GM10266 (cell line): ENCODE measurements around the gene MRPL50.

Source experiments
- DNase-seq: peaks from one replicate; pipeline ENCODE4 v3.0.0; 2012; ENCODE audit errors: extremely low spot score
- TF ChIP-seq, protein P1 (sequence below): IDR thresholded peaks from 2 replicates; pipeline ENCODE4 v1.5.1; 2012; ENCODE audit warnings: mild to moderate bottlenecking, low read depth; ENCODE audit not compliant: control insufficient read depth, insufficient read depth; ENCODE audit errors: missing control alignments

Gene MRPL50

DNA sequence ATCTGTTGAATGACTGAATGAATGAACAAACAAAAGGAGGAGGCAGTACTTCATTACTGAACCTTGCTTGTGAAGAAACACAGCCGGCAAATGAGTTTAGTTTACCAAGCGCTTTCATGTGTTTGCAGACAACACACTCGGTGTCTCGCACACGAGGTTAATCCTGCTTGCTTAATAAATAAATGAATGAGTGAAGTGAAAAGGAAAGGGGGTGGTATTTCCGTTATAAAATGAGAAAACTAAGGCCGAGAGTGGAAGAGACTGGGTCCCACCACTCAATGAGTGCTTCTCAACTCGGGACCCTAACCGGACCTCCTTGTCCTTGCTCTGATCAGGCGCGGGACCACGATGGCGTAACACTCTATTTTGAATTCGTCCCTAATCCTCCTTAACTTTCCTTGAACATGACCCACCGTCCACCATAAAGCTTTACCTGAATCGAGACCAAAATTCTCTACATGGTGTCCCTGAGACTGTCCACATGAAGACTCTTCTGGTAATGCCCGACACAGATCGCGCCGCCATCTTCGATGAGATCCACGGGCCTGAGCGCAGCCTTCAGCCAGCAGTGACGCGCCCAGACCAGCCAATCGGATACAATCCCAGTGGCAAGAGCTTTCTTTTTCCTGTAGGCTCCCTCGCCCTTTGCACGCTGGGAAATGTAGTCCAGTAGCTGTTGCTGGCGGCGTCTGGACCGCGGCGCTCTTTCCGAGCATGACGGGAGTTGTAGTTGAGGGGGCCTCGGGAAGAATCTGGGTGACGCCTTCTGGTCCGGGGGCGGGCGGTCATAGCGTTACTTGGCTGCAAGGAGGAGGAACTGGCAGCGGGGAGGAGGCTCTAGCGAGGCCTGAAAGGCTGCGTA is at the start of gene MRPL50, which contains the start of gene ZNF189:
MRPL50 (minus strand) TSS at position 551 of the 862 bp plus-strand sequence; CDS start at position 525, 26 bp downstream.
ZNF189 (plus strand) TSS at position 784 of the 862 bp plus-strand sequence. CDS start 306 bp downstream, outside the sequence.
- DNase-seq = peak; percentile 87
- TF ChIP-seq, protein P1, sequence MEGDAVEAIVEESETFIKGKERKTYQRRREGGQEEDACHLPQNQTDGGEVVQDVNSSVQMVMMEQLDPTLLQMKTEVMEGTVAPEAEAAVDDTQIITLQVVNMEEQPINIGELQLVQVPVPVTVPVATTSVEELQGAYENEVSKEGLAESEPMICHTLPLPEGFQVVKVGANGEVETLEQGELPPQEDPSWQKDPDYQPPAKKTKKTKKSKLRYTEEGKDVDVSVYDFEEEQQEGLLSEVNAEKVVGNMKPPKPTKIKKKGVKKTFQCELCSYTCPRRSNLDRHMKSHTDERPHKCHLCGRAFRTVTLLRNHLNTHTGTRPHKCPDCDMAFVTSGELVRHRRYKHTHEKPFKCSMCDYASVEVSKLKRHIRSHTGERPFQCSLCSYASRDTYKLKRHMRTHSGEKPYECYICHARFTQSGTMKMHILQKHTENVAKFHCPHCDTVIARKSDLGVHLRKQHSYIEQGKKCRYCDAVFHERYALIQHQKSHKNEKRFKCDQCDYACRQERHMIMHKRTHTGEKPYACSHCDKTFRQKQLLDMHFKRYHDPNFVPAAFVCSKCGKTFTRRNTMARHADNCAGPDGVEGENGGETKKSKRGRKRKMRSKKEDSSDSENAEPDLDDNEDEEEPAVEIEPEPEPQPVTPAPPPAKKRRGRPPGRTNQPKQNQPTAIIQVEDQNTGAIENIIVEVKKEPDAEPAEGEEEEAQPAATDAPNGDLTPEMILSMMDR = no peak

DNA sequence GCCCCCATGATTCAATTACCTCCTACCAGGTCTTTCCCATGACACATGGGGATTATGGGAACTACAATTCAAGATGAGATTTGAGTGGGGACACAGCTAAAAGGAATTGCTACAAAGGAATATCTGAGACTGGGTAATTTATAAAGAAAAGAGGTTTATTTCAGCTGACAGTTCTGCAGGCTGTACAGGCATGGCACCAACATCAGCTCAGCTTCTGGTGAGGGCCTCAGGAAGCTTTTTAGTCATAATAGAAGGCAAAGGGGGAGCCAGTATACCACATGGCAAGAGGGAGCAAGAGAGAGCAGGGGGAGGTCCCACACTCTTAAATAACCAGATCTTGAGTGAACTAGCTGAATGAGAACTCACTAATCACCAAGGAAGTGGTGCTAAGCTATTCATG is 48.3 kb upstream of the MRPL50 start:
- TF ChIP-seq, protein P1 = no peak
- DNase-seq = no peak

DNA sequence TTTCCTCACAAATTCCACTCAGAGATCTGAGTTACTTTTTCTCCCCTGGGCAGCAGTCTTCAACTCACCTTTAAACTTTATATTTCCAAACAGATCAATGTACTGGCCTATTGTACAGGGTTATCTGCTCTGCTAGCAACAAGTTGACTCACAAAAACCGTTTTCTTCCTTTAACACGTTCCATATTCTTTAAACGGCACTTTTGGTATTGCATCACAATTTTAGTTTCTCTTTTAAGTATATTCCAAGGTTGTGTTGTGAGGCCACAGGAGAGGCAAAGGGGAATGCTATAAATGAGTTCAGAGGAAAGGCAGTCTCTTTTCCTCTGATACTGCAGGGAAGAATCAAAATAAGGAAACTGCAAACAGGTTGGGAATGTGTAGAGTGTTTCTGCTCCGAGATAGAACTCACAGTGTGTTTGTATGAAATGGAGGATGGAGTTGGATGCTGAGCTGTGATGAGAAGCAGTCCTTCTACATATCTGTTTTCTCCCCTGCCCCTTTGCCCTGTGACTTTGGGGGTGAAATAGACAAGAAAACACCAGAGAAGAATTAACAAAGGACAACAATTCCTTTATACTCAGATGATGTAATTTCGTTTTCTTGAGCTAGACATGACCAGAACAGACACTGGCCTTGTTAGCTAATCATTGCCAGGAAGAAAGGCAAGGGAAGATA is 47.1 kb upstream of the MRPL50 start:
- DNase-seq = no peak
- TF ChIP-seq, protein P1 = no peak

DNA sequence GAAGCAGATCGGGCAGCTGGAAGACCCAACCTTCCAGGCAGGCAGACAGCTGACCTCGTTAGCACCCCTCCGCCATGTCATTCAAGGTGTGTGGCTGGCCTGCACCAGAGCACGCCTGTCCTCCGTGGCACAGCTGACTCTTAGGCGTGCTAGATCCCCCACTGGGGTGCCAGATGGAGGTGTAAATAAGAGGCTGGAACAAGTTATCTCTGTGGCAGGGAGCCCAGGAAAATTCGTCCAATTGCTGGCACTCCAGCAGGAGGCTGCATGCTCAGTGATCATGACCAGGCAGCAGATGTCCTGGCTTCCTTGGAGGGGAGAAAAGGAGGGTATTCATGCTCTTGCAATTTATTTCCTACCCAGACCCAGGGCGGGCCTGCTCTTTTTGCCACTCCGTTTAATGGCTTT is 45.0 kb upstream of the MRPL50 start:
- TF ChIP-seq, protein P1 = no peak
- no peak for DNase-seq

DNA sequence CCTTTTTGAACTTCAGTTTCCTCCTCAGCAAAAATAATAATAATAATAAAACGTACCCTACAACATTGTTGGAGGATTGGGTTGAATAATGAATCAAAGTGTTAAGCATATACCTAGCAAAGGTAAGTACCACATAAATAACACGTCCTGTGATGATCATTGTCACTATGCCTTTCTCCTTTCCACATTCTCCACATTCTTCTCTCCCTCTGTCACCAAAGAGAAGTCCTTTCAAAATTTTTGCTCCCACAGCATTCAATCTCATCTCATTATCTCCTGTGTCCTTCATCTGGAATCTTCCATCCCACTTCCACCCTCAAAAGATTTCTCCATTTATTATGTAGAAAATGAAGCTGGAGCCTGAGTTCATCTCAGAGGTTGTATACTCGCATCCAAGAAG is 44.3 kb upstream of the MRPL50 start:
- TF ChIP-seq, protein P1 = no peak
- DNase-seq = no peak

DNA sequence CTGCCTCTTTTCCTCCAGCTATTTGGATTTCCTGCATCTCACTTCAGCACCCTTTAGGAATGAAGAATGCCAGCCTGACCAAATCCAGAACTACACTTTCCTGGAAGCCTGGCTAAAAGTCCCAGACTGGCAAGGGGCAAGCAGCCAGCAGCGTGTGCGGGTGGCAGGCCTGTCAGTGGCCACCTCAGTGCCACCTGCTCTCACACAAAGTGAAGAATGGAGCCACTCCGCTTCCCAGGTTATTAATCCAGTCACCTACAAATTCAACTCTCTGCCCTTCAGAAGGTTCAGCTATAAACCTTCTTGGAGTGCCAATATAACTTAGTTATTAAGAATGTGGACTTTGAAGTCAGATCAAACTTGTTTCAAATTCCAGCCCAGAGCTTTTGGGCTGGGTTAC is 43.9 kb upstream of the MRPL50 start:
- DNase-seq = no peak
- TF ChIP-seq, protein P1 = no peak
